T47D (cell line): ENCODE measurements around the gene CRIP2.

ENCODE experiments used
- DNase-seq, 2 experiments: peaks; one replicate each; pipeline versions ENCODE4 v3.0.0 to v3.0.0-alpha.2; 2011 to 2012; ENCODE audit warnings: low read depth in 1 of 2, low spot score in 1 of 2
- JUND ChIP-seq: IDR thresholded peaks from 2 replicates; pipeline ENCODE4 v1.6.1; 2012; ENCODE audit warnings: low read depth
- in situ Hi-C: cut with HindIII; loops from 2 replicates; pipeline ENCODE4 v1.10.0; 2016; ENCODE audit warnings: low sequenced_read_pairs, low pct_unique_long_range_greater_than_20kb

The CRIP2 gene

GRCh38 chr14:105491366-105491973 lies 16.8 kb downstream of the CRIP2 start:
- in situ Hi-C loops = no loop called here
- DNase-seq = peak; percentile 81 to 96
- TF ChIP-seq JUND = no peak

GRCh38 chr14:105492031-105492970 lies 17.7 kb downstream of the CRIP2 start:
- in situ Hi-C loops = no loop called here
- no peak for TF ChIP-seq JUND
- DNase-seq = no peak

GRCh38 chr14:105492971-105493871 lies 18.6 kb downstream of the CRIP2 start:
- TF ChIP-seq JUND = no peak
- in situ Hi-C loops = no loop called here
- DNase-seq = no peak

- in situ Hi-C loops = no loop called here
- no peak for DNase-seq
- no peak for TF ChIP-seq JUND
These were observed 19.4 kb downstream of the CRIP2 start for GRCh38 chr14:105493921-105494605.

GRCh38 chr14:105494606-105494929 lies 19.9 kb downstream of the CRIP2 start:
- DNase-seq = no peak
- in situ Hi-C loops = no loop called here
- no peak for TF ChIP-seq JUND

- in situ Hi-C loops = no loop called here
- TF ChIP-seq JUND = no peak
- DNase-seq = no peak
These were observed 20.7 kb downstream of the CRIP2 start for GRCh38 chr14:105495101-105495989.

- DNase-seq = no peak
- TF ChIP-seq JUND = no peak
- in situ Hi-C loops = no loop called here
These were observed 21.6 kb downstream of the CRIP2 start for GRCh38 chr14:105495990-105496830.

- no peak for TF ChIP-seq JUND
- DNase-seq = no peak
- in situ Hi-C loops = no loop called here
These were observed 22.4 kb downstream of the CRIP2 start for GRCh38 chr14:105496831-105497591.

GRCh38 chr14:105497671-105498429 lies 23.2 kb downstream of the CRIP2 start:
- in situ Hi-C loops = no loop called here
- no peak for TF ChIP-seq JUND
- DNase-seq = no peak
